Central memory CD8-positive, alpha-beta T cell (primary cell): Measurements from ENCODE around the gene NTHL1.

Source experiments
- ATAC-seq: fragments of 150-1000 bp; cut with Tn5 transposase; replicated peaks from 2 replicates; pipeline ENCODE4 v1.10.0; 2022; ENCODE audit warnings: mild to moderate bottlenecking, moderate FRiP score, moderate number of reproducible peaks; ENCODE audit not compliant: poor library complexity, severe bottlenecking; ENCODE audit errors: extremely low read depth
- DNase-seq, 2 donors: peaks; one replicate each; pipeline ENCODE4 v3.0.0; 2021; ENCODE audit warnings: low spot score in 2 of 2
- H3K27ac Mint-ChIP-seq: one replicate; pipeline ENCODE4 v1.8.0; 2022; ENCODE audit warnings: low read depth, mild to moderate bottlenecking, moderate library complexity, mixed read lengths
- H3K27me3 Mint-ChIP-seq: one replicate; pipeline ENCODE4 v1.8.0; 2022; ENCODE audit warnings: mixed read lengths
- H3K36me3 Mint-ChIP-seq: one replicate; pipeline ENCODE4 v1.8.0; 2022; ENCODE audit warnings: mild to moderate bottlenecking, moderate library complexity, mixed read lengths; ENCODE audit not compliant: insufficient read depth
- H3K4me1 Mint-ChIP-seq: one replicate; pipeline ENCODE4 v1.8.0; 2022; ENCODE audit warnings: mixed read lengths
- H3K4me3 Mint-ChIP-seq: one replicate; pipeline ENCODE4 v1.8.0; 2022; ENCODE audit warnings: mild to moderate bottlenecking, moderate library complexity, mixed read lengths
- H3K9me3 Mint-ChIP-seq: one replicate; pipeline ENCODE4 v1.8.0; 2022; ENCODE audit warnings: mixed read lengths

The NTHL1 gene

DNA sequence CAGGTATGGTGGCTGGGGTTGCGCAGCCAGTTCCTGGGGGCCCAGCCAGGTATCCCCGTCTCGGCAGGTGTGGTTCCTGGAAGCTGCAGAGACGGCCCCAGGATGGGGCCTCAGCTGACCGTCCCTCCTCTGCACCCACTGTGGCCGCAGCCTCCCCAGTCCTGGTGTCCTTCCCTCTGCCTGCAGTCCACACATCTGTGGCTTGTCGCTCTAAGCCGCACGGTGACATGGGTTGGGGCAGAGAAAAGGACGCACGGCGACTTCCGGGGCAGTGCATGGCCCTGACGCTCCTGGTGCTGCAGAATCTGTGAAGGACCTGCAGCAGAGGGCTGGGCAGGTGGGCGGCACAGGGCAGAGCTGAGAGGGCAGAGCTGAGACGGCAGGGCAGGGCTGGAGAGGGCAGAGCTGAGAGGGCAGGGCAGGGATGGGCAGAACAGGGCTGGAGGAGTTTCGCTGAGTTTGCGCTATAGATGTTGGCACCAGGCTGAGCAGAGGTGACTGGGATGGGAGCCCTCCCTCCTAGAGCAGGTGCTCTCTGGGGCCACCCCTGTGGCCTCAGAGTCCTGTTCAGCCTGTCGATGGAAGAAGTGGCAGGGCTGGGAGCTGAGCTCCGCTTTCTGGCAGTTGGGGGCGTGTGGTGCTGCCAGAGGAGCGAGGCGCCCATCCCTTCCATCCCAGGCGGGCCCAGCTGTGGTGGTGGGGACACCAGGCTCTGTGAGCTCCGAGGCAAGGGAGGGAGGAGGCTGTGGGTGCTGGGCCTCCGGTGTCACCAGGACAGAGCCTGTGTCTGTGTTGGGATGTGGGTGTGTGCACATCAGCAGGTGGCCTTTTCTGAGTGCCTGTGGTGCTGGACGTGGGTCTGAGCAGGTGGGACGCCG lies 23.2 kb upstream of the NTHL1 start:
- Mint-ChIP-seq H3K9me3 (no peaks in the 10 kb centered on the region), H3K4me1 (peaks cover 9% of the 10 kb centered on the region), H3K4me3 (no peak overlapping the region), H3K27me3 (no peaks in the 10 kb centered on the region), H3K36me3 (peaks cover 8% of the 10 kb centered on the region), H3K27ac (no peak overlapping the region)
- DNase-seq (no peak), ATAC-seq (no peak)

DNA sequence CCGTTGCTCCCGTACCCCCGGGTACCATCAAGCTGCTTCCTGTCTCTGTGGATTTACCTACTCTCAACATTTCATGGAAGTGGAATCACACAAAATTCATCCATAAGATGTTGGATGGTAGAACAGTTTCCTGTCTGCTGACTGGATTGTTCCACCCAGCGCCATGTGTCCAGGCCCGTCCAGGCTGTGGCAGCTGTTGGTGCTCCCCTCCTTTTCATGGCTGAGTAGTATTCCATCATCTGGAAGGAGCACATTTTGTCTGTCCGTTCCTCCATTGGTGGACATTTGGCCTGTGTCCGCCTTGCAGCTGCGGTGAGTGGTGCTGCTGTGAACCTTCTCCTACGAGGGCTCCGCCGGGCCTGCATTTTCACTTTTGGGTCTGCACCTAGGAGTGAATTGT lies 18.5 kb upstream of the NTHL1 start:
- peaks cover 11% of the 10 kb centered on the region for H3K36me3 Mint-ChIP-seq
- H3K27me3 Mint-ChIP-seq: no peaks in the 10 kb centered on the region
- H3K4me3 Mint-ChIP-seq: no peak overlapping the region
- DNase-seq: no peak
- H3K4me1 Mint-ChIP-seq: peaks cover 6% of the 10 kb centered on the region
- H3K27ac Mint-ChIP-seq: no peak overlapping the region
- H3K9me3 Mint-ChIP-seq: no peaks in the 10 kb centered on the region
- ATAC-seq: no peak

DNA sequence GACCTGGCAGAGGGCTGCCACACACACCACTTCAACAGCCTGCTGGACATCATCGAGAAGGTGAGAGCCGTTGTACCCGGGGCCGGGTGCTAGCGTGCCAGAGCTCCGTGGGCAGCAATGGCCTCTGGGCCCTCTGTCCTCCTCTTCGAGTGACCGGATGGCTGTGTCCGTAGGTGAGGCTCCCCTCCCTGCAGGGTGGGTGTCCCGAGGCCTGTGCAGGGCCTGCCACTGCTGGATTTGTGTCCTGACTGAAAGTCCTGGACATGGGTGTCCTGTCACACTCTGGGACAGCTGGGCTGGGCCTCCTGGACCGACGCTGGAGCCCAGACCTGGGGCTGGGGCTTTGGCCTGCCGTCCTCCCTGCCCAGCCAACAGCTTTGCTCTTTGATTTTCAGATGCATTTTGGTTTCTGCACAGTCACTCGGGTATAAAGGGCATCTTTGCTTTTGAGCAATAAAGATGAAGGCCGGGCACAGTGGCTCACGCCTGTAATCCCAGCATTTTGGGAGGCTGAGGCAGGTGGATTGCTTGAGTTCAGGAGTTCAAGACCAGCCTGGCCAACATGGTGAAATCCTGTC lies 16.8 kb upstream of the NTHL1 start:
- Mint-ChIP-seq H3K36me3 (peaks cover 14% of the 10 kb centered on the region), H3K4me1 (peaks cover 6% of the 10 kb centered on the region), H3K27ac (peak overlapping the region; percentile 59), H3K4me3 (no peak overlapping the region), H3K9me3 (no peaks in the 10 kb centered on the region), H3K27me3 (no peaks in the 10 kb centered on the region)
- DNase-seq: no peak
- ATAC-seq: no peak

DNA sequence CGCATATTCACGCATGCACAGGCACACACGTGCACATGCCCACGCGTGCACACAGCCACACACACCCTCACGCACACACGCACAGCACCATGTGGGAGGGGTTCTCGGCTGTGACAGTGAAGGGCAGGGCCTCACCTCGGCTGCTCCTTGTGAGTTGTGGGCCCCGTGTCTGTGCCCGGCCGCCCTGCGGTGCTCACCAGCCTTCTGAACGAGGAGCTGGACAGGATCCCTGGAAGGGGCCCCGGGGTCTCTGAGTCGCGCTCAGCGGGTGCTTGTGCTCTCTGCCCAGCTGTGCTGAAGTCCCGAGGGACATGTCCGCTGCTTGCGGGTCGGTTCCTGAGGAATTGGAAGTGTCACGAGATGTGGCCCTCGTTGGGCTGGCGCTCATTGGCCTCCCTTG lies 16.2 kb upstream of the NTHL1 start:
- H3K9me3 Mint-ChIP-seq: no peaks in the 10 kb centered on the region

DNA sequence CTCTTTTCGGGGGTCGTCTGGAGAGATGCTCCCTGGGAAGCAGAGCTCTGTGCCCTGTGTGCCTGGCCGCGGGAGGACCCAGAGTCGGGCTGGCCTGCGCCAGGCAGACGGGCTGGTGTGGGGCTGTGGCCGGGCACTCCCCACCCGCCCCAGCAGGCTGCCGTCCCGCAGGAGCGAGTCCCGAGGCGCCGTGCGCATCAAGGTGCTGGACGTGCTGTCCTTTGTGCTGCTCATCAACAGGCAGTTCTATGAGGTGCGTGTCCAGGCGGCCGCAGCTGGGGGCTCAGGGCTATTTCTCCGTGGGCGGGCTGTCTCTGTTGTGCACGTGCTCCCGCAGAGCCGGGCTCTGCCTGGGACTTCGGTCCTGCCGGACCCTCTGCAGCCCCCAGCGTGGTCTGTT lies 15.2 kb upstream of the NTHL1 start:
- Mint-ChIP-seq H3K4me3 (no peak overlapping the region), H3K27me3 (no peaks in the 10 kb centered on the region), H3K9me3 (no peaks in the 10 kb centered on the region), H3K4me1 (peaks cover 6% of the 10 kb centered on the region), H3K36me3 (peaks cover 12% of the 10 kb centered on the region), H3K27ac (no peak overlapping the region)
- no peak for DNase-seq
- ATAC-seq: no peak

More for the DNA sequence above, 16.2 kb upstream of the NTHL1 start:
- H3K4me1 Mint-ChIP-seq: peaks cover 6% of the 10 kb centered on the region
- no peak for DNase-seq
- peaks cover 14% of the 10 kb centered on the region for H3K36me3 Mint-ChIP-seq
- H3K27ac Mint-ChIP-seq: no peak overlapping the region
- H3K4me3 Mint-ChIP-seq: no peak overlapping the region
- ATAC-seq: no peak
- H3K27me3 Mint-ChIP-seq: no peaks in the 10 kb centered on the region

DNA sequence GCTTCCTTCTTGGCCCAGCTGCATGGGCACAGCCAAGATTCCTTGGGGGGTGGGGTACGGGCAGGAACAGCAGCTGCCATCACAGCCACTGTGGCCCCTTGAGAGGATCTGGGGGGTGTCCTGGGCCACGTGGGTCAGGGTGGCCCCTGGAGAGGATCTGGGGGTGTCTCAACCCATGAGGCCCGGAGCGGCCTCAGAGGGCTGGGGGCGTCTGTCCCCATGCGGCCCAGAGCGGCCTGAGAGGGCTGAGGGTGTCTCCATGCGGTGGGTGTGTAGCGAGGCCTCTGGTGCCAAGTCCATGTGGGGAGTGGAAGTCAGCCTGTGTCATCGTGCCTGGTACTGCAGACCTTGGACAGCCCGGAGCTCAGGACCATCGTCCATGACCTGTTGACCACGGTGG lies 13.9 kb upstream of the NTHL1 start:
- no peak for DNase-seq
- no peak overlapping the region for H3K4me3 Mint-ChIP-seq
- ATAC-seq: no peak
- H3K27ac Mint-ChIP-seq: no peak overlapping the region
- peaks cover 6% of the 10 kb centered on the region for H3K4me1 Mint-ChIP-seq
- no peaks in the 10 kb centered on the region for H3K27me3 Mint-ChIP-seq
- no peaks in the 10 kb centered on the region for H3K9me3 Mint-ChIP-seq
- peaks cover 15% of the 10 kb centered on the region for H3K36me3 Mint-ChIP-seq

DNA sequence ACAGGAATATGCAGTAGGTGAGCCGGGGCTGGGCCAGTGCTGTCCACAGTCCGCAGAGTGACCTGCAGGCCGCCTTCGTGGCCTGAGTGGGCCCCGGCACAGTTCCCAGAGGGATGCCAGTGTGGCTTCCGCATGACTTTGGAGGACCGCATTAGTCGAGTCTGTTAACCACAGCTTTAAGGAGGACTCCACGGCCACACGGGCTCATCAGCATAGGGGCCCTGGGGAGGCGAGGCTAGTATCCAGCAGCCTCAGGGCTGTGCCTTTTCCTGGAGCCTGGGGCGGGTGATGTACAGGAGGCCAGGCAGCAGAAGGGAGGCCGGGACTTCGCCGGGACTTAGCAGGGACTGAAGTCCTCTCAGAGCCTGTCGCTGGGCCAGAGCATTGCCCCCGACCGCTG lies 13.4 kb upstream of the NTHL1 start:
- H3K4me3 Mint-ChIP-seq: no peak overlapping the region

DNA sequence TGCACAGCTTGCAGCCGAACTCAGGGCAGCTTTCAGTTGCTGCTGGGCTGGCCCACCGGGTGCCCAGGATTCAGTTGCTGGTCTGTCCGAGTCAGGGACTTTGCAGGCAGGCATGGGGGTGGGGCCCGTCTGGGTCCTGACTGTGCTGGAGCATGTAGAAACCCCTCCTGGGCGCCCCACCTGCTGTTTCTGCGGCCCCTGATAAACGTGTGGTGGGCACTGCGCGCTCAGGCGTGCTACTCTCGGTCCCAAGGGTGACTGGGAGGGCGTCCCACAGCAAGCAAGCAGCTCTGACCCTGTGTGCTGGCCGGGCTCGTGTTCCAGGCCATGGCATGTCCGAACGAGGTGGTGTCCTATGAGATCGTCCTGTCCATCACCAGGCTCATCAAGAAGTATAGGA lies 12.7 kb upstream of the NTHL1 start:
- no peaks in the 10 kb centered on the region for H3K4me1 Mint-ChIP-seq
- DNase-seq (no peak), ATAC-seq (no peak)
- H3K36me3 Mint-ChIP-seq: peaks cover 16% of the 10 kb centered on the region
- H3K9me3 Mint-ChIP-seq: no peaks in the 10 kb centered on the region
- H3K27ac Mint-ChIP-seq: no peak overlapping the region
- H3K27me3 Mint-ChIP-seq: no peaks in the 10 kb centered on the region
- no peak overlapping the region for H3K4me3 Mint-ChIP-seq

More for the DNA sequence above, 13.4 kb upstream of the NTHL1 start:
- peaks cover 3% of the 10 kb centered on the region for H3K4me1 Mint-ChIP-seq
- ATAC-seq (no peak), DNase-seq (no peak)
- no peaks in the 10 kb centered on the region for H3K27me3 Mint-ChIP-seq
- H3K27ac Mint-ChIP-seq: no peak overlapping the region
- H3K9me3 Mint-ChIP-seq: no peaks in the 10 kb centered on the region
- peaks cover 13% of the 10 kb centered on the region for H3K36me3 Mint-ChIP-seq

DNA sequence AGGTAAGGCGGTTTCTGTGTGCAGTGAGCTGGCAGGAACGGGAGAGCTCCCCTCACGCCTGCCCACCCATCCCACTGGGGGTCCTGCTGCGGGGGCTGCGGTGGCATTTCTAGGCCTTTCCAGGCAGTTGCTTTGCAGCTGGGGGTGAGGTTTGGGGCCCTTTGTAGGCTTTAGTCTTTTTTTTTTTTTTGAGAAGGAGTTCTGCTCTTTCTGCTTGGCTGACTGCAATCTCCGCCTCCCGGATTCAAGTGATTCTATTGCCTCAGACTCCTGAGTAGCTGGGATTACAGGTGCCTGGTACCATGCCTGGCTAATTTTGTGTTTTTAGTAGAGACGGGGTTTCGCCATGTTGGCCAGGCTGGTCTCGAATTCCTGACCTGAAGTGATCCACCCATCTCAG lies 11.2 kb upstream of the NTHL1 start:
- Mint-ChIP-seq H3K36me3 (peaks cover 18% of the 10 kb centered on the region), H3K9me3 (no peaks in the 10 kb centered on the region), H3K27me3 (no peaks in the 10 kb centered on the region), H3K4me3 (no peak overlapping the region), H3K27ac (no peak overlapping the region), H3K4me1 (no peaks in the 10 kb centered on the region)
- ATAC-seq: no peak
- DNase-seq: no peak

DNA sequence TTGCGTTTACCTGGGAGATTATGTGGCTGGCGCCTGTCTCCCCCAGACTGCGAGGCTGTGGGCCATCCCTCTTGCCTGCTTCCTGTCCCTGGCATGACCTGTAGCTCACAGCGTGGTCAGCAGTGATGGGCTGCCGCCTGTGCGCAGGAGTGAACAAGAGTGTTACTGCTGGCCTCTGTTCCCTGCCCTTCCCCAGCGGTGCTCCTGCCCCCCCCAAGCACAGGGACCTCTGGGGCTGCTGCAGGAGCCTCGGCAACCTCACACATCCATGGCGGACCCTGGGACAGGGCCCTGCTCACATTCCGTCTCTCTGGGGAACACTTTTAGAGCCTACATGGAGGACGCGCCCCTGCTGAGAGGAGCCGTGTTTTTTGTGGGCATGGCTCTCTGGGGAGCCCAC lies 10.8 kb upstream of the NTHL1 start:
- no peaks in the 10 kb centered on the region for H3K4me1 Mint-ChIP-seq
- peaks cover 19% of the 10 kb centered on the region for H3K36me3 Mint-ChIP-seq
- H3K4me3 Mint-ChIP-seq: no peak overlapping the region
- ATAC-seq (no peak), DNase-seq (no peak)
- no peaks in the 10 kb centered on the region for H3K9me3 Mint-ChIP-seq
- no peak overlapping the region for H3K27ac Mint-ChIP-seq
- no peaks in the 10 kb centered on the region for H3K27me3 Mint-ChIP-seq

DNA sequence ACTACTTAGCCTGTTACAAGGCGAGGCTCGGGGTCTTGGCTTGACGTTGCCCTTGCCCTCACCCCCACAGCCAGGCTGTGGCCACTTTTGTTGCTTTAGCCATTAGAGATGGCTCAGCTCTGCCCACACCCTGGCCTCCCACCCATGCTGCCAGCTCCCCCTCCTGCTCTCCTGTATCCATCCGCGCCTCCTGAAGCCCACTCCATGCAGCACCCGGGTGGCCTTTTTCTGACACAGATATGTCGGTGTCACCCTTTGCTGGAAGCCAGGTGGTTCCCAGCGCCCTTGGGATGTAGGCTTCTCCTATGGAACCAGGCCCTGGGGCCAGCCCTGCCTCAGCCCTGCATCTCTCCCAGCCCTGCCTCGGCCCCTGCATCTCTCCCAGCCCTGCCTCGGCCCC lies 9.8 kb upstream of the NTHL1 start:
- no peaks in the 10 kb centered on the region for H3K9me3 Mint-ChIP-seq
- H3K4me1 Mint-ChIP-seq: peaks cover 3% of the 10 kb centered on the region
- H3K36me3 Mint-ChIP-seq: peaks cover 19% of the 10 kb centered on the region
- ATAC-seq: no peak
- no peak overlapping the region for H3K4me3 Mint-ChIP-seq
- no peak for DNase-seq
- H3K27me3 Mint-ChIP-seq: no peaks in the 10 kb centered on the region
- no peak overlapping the region for H3K27ac Mint-ChIP-seq

DNA sequence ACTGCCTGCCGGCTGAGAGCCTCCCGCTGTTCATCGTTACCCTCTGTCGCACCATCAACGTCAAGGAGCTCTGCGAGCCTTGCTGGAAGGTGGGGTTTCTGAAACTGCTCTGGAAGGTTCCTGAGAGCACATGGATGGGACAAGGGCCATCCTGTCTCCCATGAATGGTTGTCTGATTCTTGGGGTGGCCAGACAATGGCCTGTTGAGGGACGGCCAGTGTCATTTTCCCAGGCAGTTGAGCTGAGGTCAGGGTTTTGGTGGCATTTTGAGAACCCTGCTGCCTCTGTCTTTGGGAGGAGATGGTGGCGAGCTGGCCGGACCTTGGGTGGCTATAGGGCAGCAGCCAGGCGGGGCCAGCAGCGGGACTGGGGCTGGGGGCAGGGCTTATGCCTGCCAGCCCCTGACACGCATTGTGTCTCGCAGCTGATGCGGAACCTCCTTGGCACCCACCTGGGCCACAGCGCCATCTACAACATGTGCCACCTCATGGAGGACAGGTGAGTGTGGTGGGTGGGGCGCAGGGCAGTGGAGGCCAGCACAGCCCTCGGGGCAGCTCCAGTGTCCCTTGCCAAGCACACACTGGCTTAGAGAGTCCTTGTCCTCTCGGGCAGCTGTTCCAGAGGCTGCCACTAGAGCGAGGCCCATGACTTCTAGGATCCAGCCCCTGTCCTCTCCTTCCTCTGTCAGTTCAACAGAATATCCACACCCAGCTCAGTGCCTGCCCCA lies 9.2 kb upstream of the NTHL1 start:
- no peak for ATAC-seq
- no peak overlapping the region for H3K27ac Mint-ChIP-seq
- H3K27me3 Mint-ChIP-seq: no peaks in the 10 kb centered on the region
- peaks cover 5% of the 10 kb centered on the region for H3K4me1 Mint-ChIP-seq
- no peak for DNase-seq
- H3K4me3 Mint-ChIP-seq: no peak overlapping the region
- H3K36me3 Mint-ChIP-seq: peaks cover 21% of the 10 kb centered on the region
- no peaks in the 10 kb centered on the region for H3K9me3 Mint-ChIP-seq

DNA sequence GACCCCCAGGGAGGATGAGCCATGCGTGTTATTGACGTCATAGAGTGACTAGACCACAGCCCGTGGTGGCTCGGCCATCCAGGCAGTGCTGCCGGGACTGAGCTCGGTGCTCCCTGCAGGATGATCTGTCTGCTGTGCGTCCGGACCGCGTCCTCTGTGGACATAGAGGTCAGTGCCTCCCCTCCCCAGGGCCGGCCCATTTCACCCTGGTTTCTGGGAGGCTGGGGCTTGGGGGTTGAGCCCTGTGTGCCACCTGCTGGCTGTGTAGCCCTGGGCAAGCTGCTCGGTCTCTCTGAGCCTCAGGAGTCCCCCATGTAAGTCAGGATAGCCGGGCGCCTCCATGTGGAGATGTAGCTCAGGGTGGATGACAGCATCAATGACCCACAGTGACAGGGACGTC lies 8.4 kb upstream of the NTHL1 start:
- ATAC-seq: no peak
- H3K27ac Mint-ChIP-seq: no peak overlapping the region
- H3K36me3 Mint-ChIP-seq: peaks cover 27% of the 10 kb centered on the region
- peaks cover 5% of the 10 kb centered on the region for H3K4me1 Mint-ChIP-seq
- H3K9me3 Mint-ChIP-seq: no peaks in the 10 kb centered on the region
- no peak for DNase-seq
- no peak overlapping the region for H3K4me3 Mint-ChIP-seq
- H3K27me3 Mint-ChIP-seq: no peaks in the 10 kb centered on the region
